Adrenal gland (tissue), 12 donors: ENCODE data around the gene CYCS. TPM values are rescaled to one million over a fixed set of nuclear protein-coding genes. Genes with fewer than 3 reads are reported as not detected.

Source experiments
- DNase-seq, 7 donors: peaks; one replicate each; pipeline ENCODE4 v3.0.0-alpha.2; 2019 to 2020
- H3K27ac ChIP-seq, 5 donors: fragments of 200-600 bp; sonication (generic) in 4 of 5; 1 replicate in 3 of 5; 2 replicates in 2 of 5; pipeline versions ENCODE4 v1.5.1 to v1.8.0; 2016 to 2020; ENCODE audit warnings: mild to moderate bottlenecking in 1 of 5
- H3K27me3 ChIP-seq: fragments of 200-600 bp; 2 replicates; pipeline ENCODE4 v1.8.0; 2021
- H3K36me3 ChIP-seq, 2 donors: fragments of 200-600 bp; replicated peaks in 1 of 2; 1 replicate in 1 of 2; 2 replicates in 1 of 2; pipeline versions ENCODE4 v1.5.1 to v1.8.0; 2018 to 2022
- H3K4me1 ChIP-seq, 2 donors: fragments of 200-600 bp; replicated peaks in 1 of 2; 1 replicate in 1 of 2; 2 replicates in 1 of 2; pipeline versions ENCODE4 v1.5.1 to v1.8.0; 2018 to 2021
- H3K4me3 ChIP-seq, 4 donors: fragments of 200-600 bp; sonication (generic) in 3 of 4; one replicate each; pipeline ENCODE4 v1.5.1; 2016 to 2018
- H3K9me3 ChIP-seq, 3 donors: fragments of 200-600 bp; sonication (generic) in 1 of 3; replicated peaks in 1 of 3; 1 replicate in 2 of 3; 2 replicates in 1 of 3; pipeline versions ENCODE4 v1.5.1 to v1.8.0; 2016 to 2021
- POLR2A ChIP-seq, 2 donors: fragments of 450-650 bp; IDR thresholded peaks; one replicate each; pipeline ENCODE4 v1.6.1; 2017; ENCODE audit warnings: antibody characterized with exemption in 2 of 2, mild to moderate bottlenecking in 2 of 2, moderate library complexity in 1 of 2
- WGBS, 4 donors: extraction: QIAGEN DNeasy Blood & Tissue Kit in 2 of 4; methylation state at CpG; one replicate each; pipeline versions ENCODE4 v1.1.5 to v1.1.7; 2013 to 2017; 5-methylcytosine and 5-hydroxymethylcytosine counted together
- intact Hi-C, 2 donors: fragments of 100-400 bp; cut with DNase I; formaldehyde crosslinking; loops; one replicate each; pipeline versions ENCODE4 v1.14.1 to v1.15.0; 2022 to 2023
- polyA plus RNA-seq, 3 donors: library from polyadenylated mRNA; stranded (reverse); fragments of 200-250 nt in 2 of 3; fragments of 350-450 nt in 1 of 3; fragmentation: Illumina TruSeq in 1 of 3; extraction: RNeasy Lipid Tissue Mini Kit (QIAGEN cat#74804) in 1 of 3; gene quantifications; one replicate each; pipeline ENCODE4 v1.2.3, GENCODE V29; 2013 to 2014
- total RNA-seq, 9 donors: library from RNA; depleted of rRNA in 4 of 9; stranded (reverse); fragments of >200 nt in 4 of 9; fragments of 120-200 nt in 1 of 9; fragmentation: NEBNext Ultra II Directional in 1 of 9; extraction: Animal tissue kit (Norgen Biotek cat#: 25700) in 1 of 9; gene quantifications; one replicate each; pipeline versions ENCODE4 v1.1.0 to v1.2.4, GENCODE V29; 2013 to 2023
- TF ChIP-seq, protein P1 (sequence below), 6 experiments: fragments of 450-650 bp in 4 of 6; fragments of 200-600 bp in 2 of 6; sonication (generic) in 1 of 6; IDR thresholded peaks; 1 replicate in 5 of 6; 2 replicates in 1 of 6; pipeline versions ENCODE4 v1.5.1 to v1.8.0; 2016 to 2021; ENCODE audit warnings: antibody characterized with exemption in 6 of 6, mild to moderate bottlenecking in 2 of 6, moderate library complexity in 1 of 6
- donor health status: healthy with polysubstance abuse.
- donor health status: Bipolar disorder and iron deficiency.
- donor health status: DM: yes; HTN: yes; CAD: no.
- donor health status: DM: no; HTN: no; CAD: no.
- donor health status: DM: no; HTN: no; CAD: no.
- donor health status: DM: yes; HTN: yes; CAD: no.

The CYCS gene
- total and polyA plus RNA-seq, 12 donors: 15.0 to 241 (median 53.0) TPM

DNA sequence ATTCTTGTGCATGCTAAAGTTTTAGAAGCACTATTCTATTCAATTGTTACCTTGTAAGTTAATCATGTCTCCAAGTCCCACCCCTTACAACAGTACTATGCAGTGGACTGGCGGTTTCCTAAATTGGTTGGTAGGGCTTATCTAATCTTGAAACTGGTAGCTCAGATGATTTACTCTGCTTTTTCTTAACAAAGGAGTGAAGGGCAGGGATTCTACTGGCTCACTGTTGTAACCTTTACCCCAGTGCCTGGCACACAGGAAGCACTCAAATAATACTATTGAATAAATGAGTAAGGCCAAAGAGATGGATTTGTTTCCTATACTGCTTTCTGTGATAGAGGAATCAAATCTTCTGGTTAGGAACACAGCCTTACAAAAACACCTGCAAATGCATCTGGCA is 46.0 kb upstream of the CYCS start:
- H3K4me1 ChIP-seq: peaks cover 11 to 33% of the 10 kb centered on the region in 2 donors
- H3K36me3 ChIP-seq: no peaks in the 10 kb centered on the region
- no peak for TF ChIP-seq POLR2A (IDR thresholded peaks at IDR 0.05)
- TF ChIP-seq, protein P1, sequence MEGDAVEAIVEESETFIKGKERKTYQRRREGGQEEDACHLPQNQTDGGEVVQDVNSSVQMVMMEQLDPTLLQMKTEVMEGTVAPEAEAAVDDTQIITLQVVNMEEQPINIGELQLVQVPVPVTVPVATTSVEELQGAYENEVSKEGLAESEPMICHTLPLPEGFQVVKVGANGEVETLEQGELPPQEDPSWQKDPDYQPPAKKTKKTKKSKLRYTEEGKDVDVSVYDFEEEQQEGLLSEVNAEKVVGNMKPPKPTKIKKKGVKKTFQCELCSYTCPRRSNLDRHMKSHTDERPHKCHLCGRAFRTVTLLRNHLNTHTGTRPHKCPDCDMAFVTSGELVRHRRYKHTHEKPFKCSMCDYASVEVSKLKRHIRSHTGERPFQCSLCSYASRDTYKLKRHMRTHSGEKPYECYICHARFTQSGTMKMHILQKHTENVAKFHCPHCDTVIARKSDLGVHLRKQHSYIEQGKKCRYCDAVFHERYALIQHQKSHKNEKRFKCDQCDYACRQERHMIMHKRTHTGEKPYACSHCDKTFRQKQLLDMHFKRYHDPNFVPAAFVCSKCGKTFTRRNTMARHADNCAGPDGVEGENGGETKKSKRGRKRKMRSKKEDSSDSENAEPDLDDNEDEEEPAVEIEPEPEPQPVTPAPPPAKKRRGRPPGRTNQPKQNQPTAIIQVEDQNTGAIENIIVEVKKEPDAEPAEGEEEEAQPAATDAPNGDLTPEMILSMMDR (IDR thresholded peaks at IDR 0.05): no peak
- no peak overlapping the region for H3K4me3 ChIP-seq
- H3K27ac ChIP-seq: peak overlapping the region in 3 of 5 donors; percentile 27 to 65 (median 63)
- intact Hi-C loops: no loop called here
- 45 to 55% (median 52%) methylated on average over 1 of the region's 1 CpG for WGBS, 4 donors
- peak in 5 of 7 donors; percentile 27 to 59 (median 44) for DNase-seq
- no peaks in the 10 kb centered on the region for H3K9me3 ChIP-seq
- no peaks in the 10 kb centered on the region for H3K27me3 ChIP-seq

DNA sequence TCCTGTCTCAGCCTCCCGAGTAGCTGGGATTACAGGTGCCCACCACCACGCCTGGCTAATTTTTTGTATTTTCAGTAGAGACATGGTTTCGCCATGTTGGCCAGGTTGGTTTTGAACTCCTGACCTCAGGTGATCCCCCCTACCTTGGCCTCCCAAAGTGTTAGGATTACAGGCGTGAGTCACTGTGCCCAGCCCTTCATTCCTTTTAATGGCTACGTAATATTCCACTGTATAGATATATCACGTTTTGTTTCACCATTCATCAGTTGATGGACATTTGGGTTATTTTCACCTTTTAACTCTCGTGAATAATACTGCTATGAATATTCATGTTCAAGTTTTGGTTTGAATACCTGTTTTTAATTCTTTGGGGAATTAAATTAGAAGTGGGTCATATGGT is 44.6 kb upstream of the CYCS start:
- TF ChIP-seq POLR2A (IDR thresholded peaks at IDR 0.05): no peak
- TF ChIP-seq, protein P1 (IDR thresholded peaks at IDR 0.05): no peak
- Histone ChIP-seq H3K9me3 (no peaks in the 10 kb centered on the region), H3K27ac (no peak overlapping the region), H3K36me3 (no peaks in the 10 kb centered on the region), H3K4me1 (peaks cover 11 to 33% of the 10 kb centered on the region in 2 donors), H3K27me3 (no peaks in the 10 kb centered on the region), H3K4me3 (no peak overlapping the region)
- intact Hi-C loops: no loop called here
- DNase-seq: no peak
- 95 to 97% (median 96%) methylated on average over 7 of the region's 7 CpGs for WGBS, 4 donors

DNA sequence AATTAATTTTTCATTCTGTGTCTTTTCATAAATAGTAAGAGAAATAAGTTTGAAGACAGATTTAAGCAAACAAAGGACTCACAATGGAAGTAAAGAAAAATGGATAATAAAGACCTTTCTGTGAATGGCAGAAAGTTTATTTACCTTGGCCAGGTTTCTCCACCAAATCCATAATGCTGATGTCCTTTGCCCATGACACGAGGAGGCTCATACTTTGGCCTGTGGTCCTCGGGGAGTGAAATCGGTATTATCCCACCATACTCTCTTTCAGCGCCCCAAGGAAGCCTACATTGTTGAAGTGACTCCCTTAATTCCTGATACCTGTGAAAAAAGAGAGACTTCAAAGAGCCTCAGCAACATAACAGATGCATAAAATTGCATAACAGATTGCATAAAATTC is 43.1 kb upstream of the CYCS start:
- intact Hi-C loops: no loop called here
- H3K27me3 ChIP-seq: no peaks in the 10 kb centered on the region
- peaks cover 11 to 33% of the 10 kb centered on the region in 2 donors for H3K4me1 ChIP-seq
- no peak for DNase-seq
- H3K36me3 ChIP-seq: no peaks in the 10 kb centered on the region
- H3K4me3 ChIP-seq: no peak overlapping the region
- H3K27ac ChIP-seq: no peak overlapping the region
- H3K9me3 ChIP-seq: no peaks in the 10 kb centered on the region
- 80 to 85% (median 82%) methylated on average over 4 of the region's 4 CpGs for WGBS, 4 donors
- TF ChIP-seq, protein P1 (IDR thresholded peaks at IDR 0.05): no peak
- no peak for TF ChIP-seq POLR2A (IDR thresholded peaks at IDR 0.05)

DNA sequence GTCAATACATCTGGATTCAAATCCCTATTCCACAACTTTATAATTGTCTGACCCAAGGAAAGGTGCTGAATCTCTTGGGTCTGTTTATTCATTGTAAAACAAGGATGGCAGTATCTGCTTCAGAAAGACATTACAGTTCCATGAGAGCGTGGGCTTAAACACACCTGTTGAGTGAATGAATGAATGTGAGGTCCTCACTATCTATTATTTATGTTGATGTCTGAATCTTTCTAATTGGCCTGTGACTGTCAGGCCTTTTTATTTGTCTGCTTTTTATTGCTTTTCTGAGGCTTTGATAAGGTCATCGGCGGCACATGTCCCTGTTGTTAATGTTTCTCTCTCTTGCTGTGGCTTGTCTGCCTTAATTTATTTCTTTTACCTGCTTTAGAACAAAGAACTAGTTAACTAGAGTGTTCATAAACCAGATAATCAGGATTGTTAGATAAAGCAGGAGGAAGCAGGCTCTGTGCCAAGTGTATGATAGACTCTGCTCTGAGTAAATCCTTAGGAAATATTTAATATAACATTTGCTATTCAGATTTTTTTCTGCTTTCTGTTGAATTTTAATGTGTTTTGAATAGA is 42.3 kb upstream of the CYCS start:
- Histone ChIP-seq H3K36me3 (no peaks in the 10 kb centered on the region), H3K4me3 (no peak overlapping the region), H3K9me3 (no peaks in the 10 kb centered on the region), H3K27me3 (no peaks in the 10 kb centered on the region), H3K4me1 (peaks cover 11 to 33% of the 10 kb centered on the region in 2 donors), H3K27ac (no peak overlapping the region)
- TF ChIP-seq POLR2A (IDR thresholded peaks at IDR 0.05): no peak
- TF ChIP-seq, protein P1 (IDR thresholded peaks at IDR 0.05): no peak
- intact Hi-C loops: no loop called here
- no peak for DNase-seq
- WGBS, 4 donors: 58 to 77% (median 65%) methylated on average over 3 of the region's 3 CpGs
